Measurements from ENCODE around the gene IGFLR1.

Gene IGFLR1

GRCh38 chr19:35780717-35781116 lies 38.5 kb upstream of the IGFLR1 start:
- TF ChIP-seq, protein P1, sequence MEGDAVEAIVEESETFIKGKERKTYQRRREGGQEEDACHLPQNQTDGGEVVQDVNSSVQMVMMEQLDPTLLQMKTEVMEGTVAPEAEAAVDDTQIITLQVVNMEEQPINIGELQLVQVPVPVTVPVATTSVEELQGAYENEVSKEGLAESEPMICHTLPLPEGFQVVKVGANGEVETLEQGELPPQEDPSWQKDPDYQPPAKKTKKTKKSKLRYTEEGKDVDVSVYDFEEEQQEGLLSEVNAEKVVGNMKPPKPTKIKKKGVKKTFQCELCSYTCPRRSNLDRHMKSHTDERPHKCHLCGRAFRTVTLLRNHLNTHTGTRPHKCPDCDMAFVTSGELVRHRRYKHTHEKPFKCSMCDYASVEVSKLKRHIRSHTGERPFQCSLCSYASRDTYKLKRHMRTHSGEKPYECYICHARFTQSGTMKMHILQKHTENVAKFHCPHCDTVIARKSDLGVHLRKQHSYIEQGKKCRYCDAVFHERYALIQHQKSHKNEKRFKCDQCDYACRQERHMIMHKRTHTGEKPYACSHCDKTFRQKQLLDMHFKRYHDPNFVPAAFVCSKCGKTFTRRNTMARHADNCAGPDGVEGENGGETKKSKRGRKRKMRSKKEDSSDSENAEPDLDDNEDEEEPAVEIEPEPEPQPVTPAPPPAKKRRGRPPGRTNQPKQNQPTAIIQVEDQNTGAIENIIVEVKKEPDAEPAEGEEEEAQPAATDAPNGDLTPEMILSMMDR (IDR thresholded peaks at IDR 0.05): no peak

GRCh38 chr19:35780058-35780457 lies 37.8 kb upstream of the IGFLR1 start:
- TF ChIP-seq, protein P1 (IDR thresholded peaks at IDR 0.05): no peak

DNA sequence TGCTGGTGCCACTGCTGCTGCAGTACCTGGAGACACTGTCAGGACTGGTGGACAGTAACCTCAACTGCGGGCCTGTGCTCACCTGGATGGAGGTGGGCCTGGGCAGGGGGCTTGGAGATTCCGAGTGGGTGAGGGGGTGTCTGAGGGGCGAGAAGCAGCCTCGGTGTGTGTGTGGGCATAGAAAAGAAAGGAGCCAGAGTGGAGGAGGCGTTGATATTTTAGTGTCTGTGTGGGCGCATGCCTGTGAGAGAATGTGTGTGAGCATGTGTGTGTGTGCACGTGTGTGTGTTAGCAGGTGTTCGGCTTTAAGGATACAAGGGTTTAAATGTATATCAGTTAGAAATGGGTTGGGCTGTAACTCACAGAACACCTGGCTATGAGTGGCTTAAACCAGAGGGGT lies 36.8 kb upstream of the IGFLR1 start:
- TF ChIP-seq, protein P1 (IDR thresholded peaks at IDR 0.05): no peak

GRCh38 chr19:35777961-35778360 lies 35.7 kb upstream of the IGFLR1 start:
- TF ChIP-seq, protein P1 (IDR thresholded peaks at IDR 0.05): no peak

DNA sequence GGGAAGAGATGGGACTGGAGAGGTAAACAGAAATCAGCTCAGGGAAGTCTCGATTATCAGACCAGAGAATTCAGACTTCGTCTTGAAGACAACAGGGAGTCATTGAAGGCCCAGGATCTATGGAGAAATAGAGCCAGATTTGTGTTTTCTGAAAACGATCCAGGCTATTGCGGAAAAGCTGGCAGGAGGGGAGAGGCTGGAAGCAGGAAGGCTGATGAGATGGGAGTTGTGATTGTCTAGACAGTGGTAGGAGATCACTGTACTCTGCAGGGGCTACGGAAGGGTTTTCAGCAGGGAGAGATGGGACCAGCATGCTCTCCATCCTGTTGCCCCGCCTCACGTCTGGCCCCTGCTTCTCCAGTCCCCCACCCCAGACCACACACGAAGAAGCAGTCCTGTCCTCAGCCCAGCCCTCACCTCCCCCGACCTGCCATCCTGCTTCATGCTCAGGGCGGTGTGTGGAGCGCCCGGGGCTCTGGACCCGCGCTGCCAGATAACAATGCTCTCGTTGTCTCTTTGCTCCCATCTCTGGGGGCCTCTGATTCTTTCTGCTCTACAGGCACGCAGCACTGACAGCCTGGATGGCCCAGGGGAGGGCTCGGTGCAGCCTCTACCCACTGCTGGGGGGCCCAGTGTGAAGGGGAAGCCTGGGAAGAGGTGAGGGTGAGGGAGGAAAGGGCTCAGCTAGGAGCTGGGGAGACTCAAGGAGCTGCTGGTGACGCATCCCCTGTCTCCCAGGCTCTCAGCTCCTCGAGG lies 35.0 kb upstream of the IGFLR1 start:
- TF ChIP-seq, protein P1 (IDR thresholded peaks at IDR 0.05): no peak

GRCh38 chr19:35776102-35776788 lies 34.0 kb upstream of the IGFLR1 start:
- TF ChIP-seq, protein P1 (IDR thresholded peaks at IDR 0.05): no peak

- TF ChIP-seq, protein P1 (IDR thresholded peaks at IDR 0.05): no peak
Measured at GRCh38 chr19:35775298-35776101, 33.2 kb upstream of the IGFLR1 start, which contains the start of gene ARHGAP33. TSS of gene ARHGAP33 (plus strand) at chr19:35775564. CDS start at chr19:35775659, 95 bp downstream.
